Gastroesophageal sphincter (tissue), 4 donors: ENCODE data around the gene EXOC2. TPM values are rescaled to one million over a fixed set of nuclear protein-coding genes. Genes with fewer than 3 reads are reported as not detected.

Source experiments
- ATAC-seq: fragments of 150-250 bp; one replicate; pipeline ENCODE4 v1.9.1; 2016; ENCODE audit warnings: mild to moderate bottlenecking, moderate library complexity
- H3K27ac ChIP-seq, 4 donors: fragments of 200-600 bp; sonication (generic) in 3 of 4; 1 replicate in 3 of 4; 2 replicates in 1 of 4; pipeline ENCODE4 v1.5.1; 2016 to 2019
- H3K27me3 ChIP-seq: fragments of 200-600 bp; sonication (generic); one replicate; pipeline ENCODE4 v1.5.1; 2019
- H3K36me3 ChIP-seq, 2 donors: fragments of 200-600 bp; sonication (generic); one replicate each; pipeline ENCODE4 v1.5.1; 2019; ENCODE audit warnings: control low read depth in 1 of 2
- H3K4me1 ChIP-seq, 3 donors: fragments of 200-600 bp; sonication (generic); 1 replicate in 2 of 3; 2 replicates in 1 of 3; pipeline ENCODE4 v1.5.1; 2016 to 2019; ENCODE audit warnings: control low read depth in 2 of 3
- H3K4me3 ChIP-seq, 2 donors: fragments of 200-600 bp; sonication (generic); one replicate each; pipeline ENCODE4 v1.5.1; 2019; ENCODE audit warnings: mild to moderate bottlenecking in 1 of 2, moderate library complexity in 1 of 2
- H3K9me3 ChIP-seq, 3 donors: fragments of 200-600 bp; sonication (generic); one replicate each; pipeline ENCODE4 v1.5.1; 2017 to 2019; ENCODE audit warnings: control low read depth in 2 of 3
- EP300 ChIP-seq: sonication (generic); formaldehyde crosslinking; IDR thresholded peaks from one replicate; pipeline ENCODE4 v1.6.1; 2017; ENCODE audit warnings: antibody characterized with exemption, mild to moderate bottlenecking
- POLR2A ChIP-seq, 2 donors: fragments of 450-650 bp; IDR thresholded peaks; one replicate each; pipeline ENCODE4 v1.6.1; 2017; ENCODE audit warnings: antibody characterized with exemption in 2 of 2, mild to moderate bottlenecking in 2 of 2, moderate library complexity in 1 of 2
- POLR2AphosphoS5 ChIP-seq: sonication (generic); formaldehyde crosslinking; IDR thresholded peaks from one replicate; pipeline ENCODE4 v1.6.1; 2017; ENCODE audit warnings: antibody characterized with exemption
- WGBS, 2 donors: methylation state at CpG; one replicate each; pipeline ENCODE4 v1.1.5; 2018; ENCODE audit warnings: low coverage in 1 of 2; 5-methylcytosine and 5-hydroxymethylcytosine counted together
- total RNA-seq, 4 donors: library from RNA; depleted of rRNA; stranded (reverse); fragments of >200 nt; gene quantifications; one replicate each; pipeline ENCODE4 v1.1.0, GENCODE V29; 2016
- TF ChIP-seq, protein P1 (sequence below), 4 experiments: fragments of 200-600 bp in 2 of 4; fragments of 450-650 bp in 2 of 4; sonication (generic) in 1 of 4; IDR thresholded peaks; one replicate each; pipeline ENCODE4 v1.5.1; 2017 to 2019; ENCODE audit warnings: antibody characterized with exemption in 4 of 4, mild to moderate bottlenecking in 2 of 4, moderate library complexity in 2 of 4

The EXOC2 gene
- total RNA-seq, 4 donors from 2014 or later, result 17.8 to 39.2 (median 25.8) TPM

DNA sequence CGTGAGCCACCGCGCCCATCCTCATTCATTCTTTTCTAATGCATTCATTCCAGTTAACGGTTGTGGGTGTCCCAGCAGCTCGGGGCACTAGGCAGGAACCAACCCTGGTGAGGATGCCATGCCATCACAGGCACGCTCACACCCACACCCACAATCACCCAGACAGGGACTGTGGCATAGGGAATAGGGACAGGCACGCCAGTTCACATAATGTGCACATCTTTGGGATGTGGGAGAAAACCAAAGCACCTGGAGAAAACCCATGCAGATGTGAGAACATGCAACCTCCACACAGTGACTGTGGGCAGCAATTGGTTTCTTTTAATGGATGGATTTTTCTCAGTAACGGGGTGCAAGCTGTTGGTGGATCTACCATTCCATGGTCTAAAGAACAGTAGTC lies 237.1 kb downstream of the EXOC2 start:
- Histone ChIP-seq H3K36me3 (no peaks in the 10 kb centered on the region), H3K4me3 (no peak overlapping the region), H3K27ac (no peak overlapping the region), H3K4me1 (peaks cover 0 to 8% (median 0%) of the 10 kb centered on the region in 3 donors), H3K9me3 (no peaks in the 10 kb centered on the region), H3K27me3 (peaks cover 33% of the 10 kb centered on the region)
- no peak for ATAC-seq
- TF ChIP-seq POLR2A (IDR thresholded peaks at IDR 0.05) (no peak), EP300 (no peak), POLR2AphosphoS5 (no peak)
- TF ChIP-seq, protein P1, sequence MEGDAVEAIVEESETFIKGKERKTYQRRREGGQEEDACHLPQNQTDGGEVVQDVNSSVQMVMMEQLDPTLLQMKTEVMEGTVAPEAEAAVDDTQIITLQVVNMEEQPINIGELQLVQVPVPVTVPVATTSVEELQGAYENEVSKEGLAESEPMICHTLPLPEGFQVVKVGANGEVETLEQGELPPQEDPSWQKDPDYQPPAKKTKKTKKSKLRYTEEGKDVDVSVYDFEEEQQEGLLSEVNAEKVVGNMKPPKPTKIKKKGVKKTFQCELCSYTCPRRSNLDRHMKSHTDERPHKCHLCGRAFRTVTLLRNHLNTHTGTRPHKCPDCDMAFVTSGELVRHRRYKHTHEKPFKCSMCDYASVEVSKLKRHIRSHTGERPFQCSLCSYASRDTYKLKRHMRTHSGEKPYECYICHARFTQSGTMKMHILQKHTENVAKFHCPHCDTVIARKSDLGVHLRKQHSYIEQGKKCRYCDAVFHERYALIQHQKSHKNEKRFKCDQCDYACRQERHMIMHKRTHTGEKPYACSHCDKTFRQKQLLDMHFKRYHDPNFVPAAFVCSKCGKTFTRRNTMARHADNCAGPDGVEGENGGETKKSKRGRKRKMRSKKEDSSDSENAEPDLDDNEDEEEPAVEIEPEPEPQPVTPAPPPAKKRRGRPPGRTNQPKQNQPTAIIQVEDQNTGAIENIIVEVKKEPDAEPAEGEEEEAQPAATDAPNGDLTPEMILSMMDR (IDR thresholded peaks at IDR 0.05), result no peak
- WGBS, 2 donors, result 100% methylated on average over 1 of the region's 8 CpGs; no CpG with 5 or more reads in 1 of the 2 donors

DNA sequence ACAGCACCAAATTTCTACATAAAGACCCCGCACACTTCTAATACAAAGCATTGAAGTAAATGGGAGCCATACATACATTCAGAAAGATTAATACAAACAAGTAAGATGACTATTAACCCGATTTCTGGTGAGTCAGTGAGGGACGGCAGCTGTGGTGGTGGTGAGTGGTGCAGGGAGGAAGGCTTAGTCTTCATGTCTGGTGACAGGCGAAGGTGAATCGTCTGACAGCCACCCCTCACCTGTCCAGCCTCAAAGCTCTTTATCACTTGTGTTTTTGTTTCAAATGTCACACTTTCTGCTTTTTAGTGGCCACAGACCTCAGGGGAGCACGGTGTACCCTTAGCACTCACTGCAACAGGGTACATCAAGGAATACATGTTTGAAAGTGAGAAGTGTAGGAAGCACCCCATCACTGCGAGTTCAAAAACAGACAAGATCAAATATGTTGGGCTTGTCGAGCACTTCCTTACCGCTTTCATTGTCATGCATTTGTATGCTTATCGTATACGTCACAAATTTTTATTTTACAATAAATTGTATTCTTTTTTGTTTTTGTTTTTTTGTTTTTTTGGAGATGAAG lies 237.8 kb downstream of the EXOC2 start:
- H3K27ac ChIP-seq, result no peak overlapping the region
- H3K4me1 ChIP-seq, result peaks cover 0 to 8% (median 0%) of the 10 kb centered on the region in 3 donors
- TF ChIP-seq POLR2AphosphoS5, result no peak
- TF ChIP-seq EP300, result no peak
- TF ChIP-seq, protein P1 (IDR thresholded peaks at IDR 0.05), result no peak
- TF ChIP-seq POLR2A (IDR thresholded peaks at IDR 0.05), result no peak
- H3K4me3 ChIP-seq, result no peak overlapping the region
- H3K36me3 ChIP-seq, result no peaks in the 10 kb centered on the region
- 73 to 82% methylated on average over 9 to 11 of the region's 11 CpGs for WGBS, 2 donors
- no peaks in the 10 kb centered on the region for H3K9me3 ChIP-seq
- no peak for ATAC-seq
- peaks cover 38% of the 10 kb centered on the region for H3K27me3 ChIP-seq

DNA sequence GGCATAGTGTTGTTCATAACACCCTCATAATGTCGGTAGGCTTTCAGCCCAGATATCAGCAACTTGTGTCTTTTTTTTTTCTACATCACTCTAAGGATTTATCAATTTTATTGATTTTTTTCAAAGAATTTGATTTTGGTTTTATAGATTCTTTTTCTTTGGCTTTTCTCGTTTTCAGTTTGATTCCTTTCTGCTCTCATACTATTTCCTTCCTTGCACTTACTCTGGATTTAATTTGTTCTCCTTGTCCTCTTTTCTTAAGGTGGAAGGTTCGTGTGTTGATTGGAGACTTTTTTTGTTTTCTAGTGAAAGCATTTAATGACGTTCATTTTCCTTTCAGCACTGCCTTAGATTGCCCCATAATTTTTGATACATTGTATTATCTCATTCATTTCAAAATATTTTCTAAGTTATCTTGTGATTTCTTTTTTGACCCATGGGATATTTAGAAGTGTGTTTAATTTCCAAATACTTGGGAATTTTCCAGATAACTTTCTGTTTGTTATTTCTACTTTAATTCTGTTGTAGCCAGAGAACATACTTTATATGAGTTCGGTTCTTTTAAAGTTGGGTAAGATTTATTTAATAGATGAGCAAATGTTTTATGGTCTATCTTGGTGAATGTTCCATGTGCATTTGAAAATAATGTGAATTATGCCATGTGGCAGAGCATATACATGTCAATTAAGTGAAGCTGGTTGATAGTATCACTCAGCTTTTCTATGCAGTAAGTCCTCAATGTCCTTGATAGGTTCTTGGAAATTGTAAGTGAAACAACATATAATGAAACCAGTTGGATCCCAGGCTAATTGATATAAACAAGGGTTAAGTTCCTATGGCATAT lies 238.6 kb downstream of the EXOC2 start:
- Histone ChIP-seq H3K9me3 (peaks cover 0 to 1% (median 0%) of the 10 kb centered on the region in 3 donors), H3K36me3 (no peaks in the 10 kb centered on the region), H3K27ac (no peak overlapping the region), H3K4me3 (no peak overlapping the region), H3K4me1 (peaks cover 0 to 8% (median 0%) of the 10 kb centered on the region in 3 donors), H3K27me3 (peaks cover 45% of the 10 kb centered on the region)
- TF ChIP-seq, protein P1 (IDR thresholded peaks at IDR 0.05), result no peak
- no peak for TF ChIP-seq POLR2AphosphoS5
- WGBS, 2 donors, result 46 to 47% methylated on average over 3 to 5 of the region's 5 CpGs
- ATAC-seq, result peak; percentile 50

DNA sequence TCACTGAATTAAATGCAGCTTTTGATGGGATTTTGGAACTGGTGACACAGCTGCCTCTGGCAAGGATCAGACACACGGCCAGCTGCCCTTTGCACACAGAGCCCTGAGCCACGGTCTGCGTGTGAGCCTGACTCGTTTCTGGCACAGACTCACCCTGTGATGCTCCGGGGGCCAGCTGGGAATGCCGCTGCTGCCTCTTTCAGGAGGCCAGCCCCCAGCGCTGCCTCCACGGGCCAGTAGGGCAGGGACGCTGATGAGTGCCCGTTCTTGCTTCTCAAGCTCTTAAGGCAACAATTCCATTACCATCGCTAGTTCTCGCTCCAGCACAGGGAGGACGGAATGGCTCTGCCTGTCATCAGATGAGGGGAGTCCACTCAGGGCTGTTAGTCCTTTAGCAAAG lies 239.8 kb downstream of the EXOC2 start:
- 62% methylated on average over 2 of the region's 13 CpGs; no CpG with 5 or more reads in 1 of the 2 donors for WGBS, 2 donors
- TF ChIP-seq POLR2AphosphoS5, result no peak
- TF ChIP-seq, protein P1 (IDR thresholded peaks at IDR 0.05), result no peak
- no peak for TF ChIP-seq EP300
- TF ChIP-seq POLR2A (IDR thresholded peaks at IDR 0.05), result no peak
- Histone ChIP-seq H3K27ac (no peak overlapping the region), H3K4me3 (no peak overlapping the region), H3K36me3 (no peaks in the 10 kb centered on the region), H3K9me3 (peaks cover 0 to 9% (median 0%) of the 10 kb centered on the region in 3 donors), H3K27me3 (peaks cover 50% of the 10 kb centered on the region), H3K4me1 (peaks cover 0 to 8% (median 0%) of the 10 kb centered on the region in 3 donors)
- peak; percentile 62 for ATAC-seq
